Fibroblast of lung (primary cell): ENCODE measurements around the gene APBA1.

Source experiments
- EZH2 ChIP-seq: IDR thresholded peaks from 2 replicates; pipeline ENCODE4 v1.5.1; 2012; ENCODE audit warnings: low read length, control low read depth, mild to moderate bottlenecking; ENCODE audit errors: missing control alignments
- TF ChIP-seq, protein P1 (sequence below), 2 donors: IDR thresholded peaks in 1 of 2; conservative IDR thresholded peaks in 1 of 2; 1 replicate in 1 of 2; 2 replicates in 1 of 2; pipeline ENCODE4 v1.5.1; 2011 to 2012; ENCODE audit warnings: low read length in 2 of 2, control low read depth in 1 of 2, inconsistent platforms in 1 of 2, low read depth in 1 of 2, mild to moderate bottlenecking in 1 of 2

DNA sequence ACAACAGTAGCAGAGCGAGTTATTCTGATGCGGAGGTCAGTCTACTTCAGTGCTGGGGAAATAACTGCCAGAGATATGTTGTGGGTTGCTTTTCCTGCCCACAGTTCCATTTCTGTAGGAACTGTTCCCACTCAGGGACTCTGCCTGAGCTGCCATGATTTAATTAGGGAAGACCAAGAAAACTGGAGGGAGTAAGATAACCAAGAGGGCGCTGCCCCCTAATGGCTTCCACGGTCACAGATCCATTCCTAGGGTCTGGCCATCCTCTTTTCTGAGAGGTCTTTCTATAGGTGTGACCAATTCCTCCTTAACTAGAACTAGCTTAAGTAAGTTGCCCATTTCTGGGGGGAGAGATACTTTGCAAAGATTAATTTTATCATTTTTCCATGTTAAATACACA, 125.9 kb downstream of the APBA1 start:
- no peak for TF ChIP-seq EZH2
- TF ChIP-seq, protein P1, sequence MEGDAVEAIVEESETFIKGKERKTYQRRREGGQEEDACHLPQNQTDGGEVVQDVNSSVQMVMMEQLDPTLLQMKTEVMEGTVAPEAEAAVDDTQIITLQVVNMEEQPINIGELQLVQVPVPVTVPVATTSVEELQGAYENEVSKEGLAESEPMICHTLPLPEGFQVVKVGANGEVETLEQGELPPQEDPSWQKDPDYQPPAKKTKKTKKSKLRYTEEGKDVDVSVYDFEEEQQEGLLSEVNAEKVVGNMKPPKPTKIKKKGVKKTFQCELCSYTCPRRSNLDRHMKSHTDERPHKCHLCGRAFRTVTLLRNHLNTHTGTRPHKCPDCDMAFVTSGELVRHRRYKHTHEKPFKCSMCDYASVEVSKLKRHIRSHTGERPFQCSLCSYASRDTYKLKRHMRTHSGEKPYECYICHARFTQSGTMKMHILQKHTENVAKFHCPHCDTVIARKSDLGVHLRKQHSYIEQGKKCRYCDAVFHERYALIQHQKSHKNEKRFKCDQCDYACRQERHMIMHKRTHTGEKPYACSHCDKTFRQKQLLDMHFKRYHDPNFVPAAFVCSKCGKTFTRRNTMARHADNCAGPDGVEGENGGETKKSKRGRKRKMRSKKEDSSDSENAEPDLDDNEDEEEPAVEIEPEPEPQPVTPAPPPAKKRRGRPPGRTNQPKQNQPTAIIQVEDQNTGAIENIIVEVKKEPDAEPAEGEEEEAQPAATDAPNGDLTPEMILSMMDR (conservative IDR thresholded peaks at IDR 0.05 in 1 of 2, IDR thresholded peaks at IDR 0.05 in 1 of 2; ENCODE audit: low read depth in 1 of 2, low read length in 2 of 2), result peak; percentile 33 to 38
